Glutamatergic neuron (in vitro differentiated cells): ENCODE data around the gene SLC25A17. TPM values are rescaled to one million over a fixed set of nuclear protein-coding genes. Genes with fewer than 3 reads are reported as not detected.
"Not testable (repeated sequence)": the region's sequence is repeated elsewhere in the genome, so short reads cannot be mapped to it uniquely, and the experiment has no call there.

Source experiments
- DNase-seq: peaks from one replicate; pipeline ENCODE4 v3.0.0; 2022
- H3K27ac Mint-ChIP-seq: one replicate; pipeline ENCODE4 v1.8.0; 2020; ENCODE audit warnings: mild to moderate bottlenecking, mixed read lengths, inconsistent platforms; ENCODE audit not compliant: unreplicated experiment
- H3K27me3 Mint-ChIP-seq: one replicate; pipeline ENCODE4 v1.8.0; 2020; ENCODE audit warnings: mild to moderate bottlenecking, moderate library complexity, mixed read lengths, inconsistent platforms; ENCODE audit not compliant: unreplicated experiment
- H3K36me3 Mint-ChIP-seq: one replicate; pipeline ENCODE4 v1.8.0; 2020; ENCODE audit warnings: mild to moderate bottlenecking, mixed read lengths, inconsistent platforms; ENCODE audit not compliant: unreplicated experiment
- H3K4me1 Mint-ChIP-seq: one replicate; pipeline ENCODE4 v1.8.0; 2020; ENCODE audit warnings: mild to moderate bottlenecking, low read depth, mixed read lengths, inconsistent platforms; ENCODE audit not compliant: unreplicated experiment
- H3K4me3 Mint-ChIP-seq: one replicate; pipeline ENCODE4 v1.8.0; 2020; ENCODE audit warnings: mild to moderate bottlenecking, mixed read lengths, inconsistent platforms; ENCODE audit not compliant: unreplicated experiment
- H3K9me3 Mint-ChIP-seq: one replicate; pipeline ENCODE4 v1.8.0; 2020; ENCODE audit warnings: mild to moderate bottlenecking, moderate library complexity, mixed read lengths, inconsistent platforms; ENCODE audit not compliant: unreplicated experiment
- long read RNA-seq: library from polyadenylated mRNA; unstranded; transcript quantifications from one replicate; pipeline ENCODE4 v2.0.0, GENCODE V29; 2020; ENCODE audit not compliant: unreplicated experiment
- total RNA-seq: library from RNA; stranded (reverse); fragmentation: NEBNext Ultra II Directional; extraction: Animal tissue kit (Norgen Biotek cat#: 25700); gene quantifications from one replicate; pipeline ENCODE4 v1.2.1, GENCODE V29; 2021; ENCODE audit not compliant: unreplicated experiment
- TF ChIP-seq, protein P1 (sequence below): fragments of 200-600 bp; sonication (generic); IDR thresholded peaks from one replicate; pipeline ENCODE4 v1.5.0; 2021; ENCODE audit not compliant: partially characterized antibody, unreplicated experiment

Gene SLC25A17, protein sequence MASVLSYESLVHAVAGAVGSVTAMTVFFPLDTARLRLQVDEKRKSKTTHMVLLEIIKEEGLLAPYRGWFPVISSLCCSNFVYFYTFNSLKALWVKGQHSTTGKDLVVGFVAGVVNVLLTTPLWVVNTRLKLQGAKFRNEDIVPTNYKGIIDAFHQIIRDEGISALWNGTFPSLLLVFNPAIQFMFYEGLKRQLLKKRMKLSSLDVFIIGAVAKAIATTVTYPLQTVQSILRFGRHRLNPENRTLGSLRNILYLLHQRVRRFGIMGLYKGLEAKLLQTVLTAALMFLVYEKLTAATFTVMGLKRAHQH
- total RNA-seq = 18.3 TPM
- long read RNA-seq, transcript SLC25A17-210 (9 exons, 2,262 nt) = major isoform, 19 of 21 reads
- long read RNA-seq, partial matches to known transcripts = 0 of 21 reads
- long read RNA-seq, other reads (novel, unspliced or antisense) = 1 of 21 reads

DNA sequence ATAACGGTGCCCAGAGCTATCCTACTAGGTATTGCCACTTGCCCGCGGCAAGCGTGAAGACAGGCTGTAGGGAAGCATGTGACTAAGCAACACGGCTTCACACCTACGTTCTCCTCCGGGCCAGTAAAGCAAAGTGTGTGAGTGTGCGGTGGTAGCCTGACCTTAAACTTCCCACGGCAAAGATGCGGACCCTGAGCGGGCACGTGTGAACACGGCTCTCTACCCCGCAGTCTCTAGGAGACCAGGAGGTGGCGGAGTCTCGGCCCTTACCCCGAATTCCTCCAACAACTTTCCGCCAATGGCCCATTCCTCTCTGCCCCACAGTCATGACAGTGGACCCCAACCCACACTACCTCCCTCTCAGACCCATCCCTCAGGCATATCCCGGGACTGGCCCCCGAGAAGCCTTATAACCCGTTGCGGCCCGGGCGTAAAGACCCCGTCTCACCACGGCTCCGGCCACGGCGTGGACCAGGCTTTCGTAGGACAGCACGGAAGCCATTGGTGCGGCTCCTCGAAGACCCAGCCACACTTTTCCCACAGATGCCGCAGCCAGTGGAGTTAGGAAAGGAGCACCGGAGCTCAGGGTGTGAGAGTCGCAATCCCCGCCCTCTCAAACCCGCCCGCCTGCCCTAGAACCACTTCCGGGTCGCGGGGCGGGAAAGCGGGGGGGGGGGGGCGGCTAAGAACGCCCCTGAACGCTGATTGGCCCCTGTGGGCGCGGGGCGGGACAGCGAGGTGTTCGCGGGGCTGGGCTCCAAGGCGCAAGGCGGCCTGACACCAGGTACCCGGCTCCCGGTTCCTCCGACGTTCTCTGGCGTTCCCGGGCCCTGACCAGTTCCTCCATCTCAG, at the start of gene SLC25A17:
Gene SLC25A17, minus strand, starts transcription at position 600 of the 852 bp plus-strand sequence. Its CDS starts 98 bp downstream, at position 502.
- TF ChIP-seq, protein P1, sequence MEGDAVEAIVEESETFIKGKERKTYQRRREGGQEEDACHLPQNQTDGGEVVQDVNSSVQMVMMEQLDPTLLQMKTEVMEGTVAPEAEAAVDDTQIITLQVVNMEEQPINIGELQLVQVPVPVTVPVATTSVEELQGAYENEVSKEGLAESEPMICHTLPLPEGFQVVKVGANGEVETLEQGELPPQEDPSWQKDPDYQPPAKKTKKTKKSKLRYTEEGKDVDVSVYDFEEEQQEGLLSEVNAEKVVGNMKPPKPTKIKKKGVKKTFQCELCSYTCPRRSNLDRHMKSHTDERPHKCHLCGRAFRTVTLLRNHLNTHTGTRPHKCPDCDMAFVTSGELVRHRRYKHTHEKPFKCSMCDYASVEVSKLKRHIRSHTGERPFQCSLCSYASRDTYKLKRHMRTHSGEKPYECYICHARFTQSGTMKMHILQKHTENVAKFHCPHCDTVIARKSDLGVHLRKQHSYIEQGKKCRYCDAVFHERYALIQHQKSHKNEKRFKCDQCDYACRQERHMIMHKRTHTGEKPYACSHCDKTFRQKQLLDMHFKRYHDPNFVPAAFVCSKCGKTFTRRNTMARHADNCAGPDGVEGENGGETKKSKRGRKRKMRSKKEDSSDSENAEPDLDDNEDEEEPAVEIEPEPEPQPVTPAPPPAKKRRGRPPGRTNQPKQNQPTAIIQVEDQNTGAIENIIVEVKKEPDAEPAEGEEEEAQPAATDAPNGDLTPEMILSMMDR = peak; percentile 8
- Mint-ChIP-seq H3K27ac (peak within 1 kb of the TSS; percentile 37), H3K4me1 (peaks cover 2% of the 10 kb centered on the region), H3K36me3 (no peaks in the 10 kb centered on the region), H3K4me3 (peak within 1 kb of the TSS; percentile 99), H3K9me3 (no peaks in the 10 kb centered on the region), H3K27me3 (peaks cover 4% of the 10 kb centered on the region)
- peak; percentile 89 for DNase-seq

DNA sequence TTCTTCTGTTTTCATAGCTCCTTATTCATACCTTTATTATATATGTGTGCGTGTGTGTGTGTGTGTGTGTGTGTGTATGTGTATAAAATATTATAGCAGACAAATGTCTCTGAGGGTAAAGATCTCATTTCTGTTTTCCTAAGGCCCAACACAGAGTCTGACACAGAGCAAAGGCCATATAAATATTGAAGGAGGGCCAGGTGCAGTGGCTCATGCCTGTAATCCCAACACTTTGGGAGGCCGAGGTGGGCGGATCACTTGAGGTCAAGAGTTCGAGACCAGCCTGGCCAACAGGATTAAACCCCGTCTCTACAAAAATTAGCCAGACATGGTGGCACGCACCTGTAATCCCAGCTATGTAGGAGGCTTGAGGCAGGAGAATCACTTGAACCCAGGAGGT, 49.2 kb upstream of the SLC25A17 start:
- not testable (repeated sequence) for H3K4me1 Mint-ChIP-seq, H3K27ac Mint-ChIP-seq, H3K4me3 Mint-ChIP-seq, H3K36me3 Mint-ChIP-seq, H3K27me3 Mint-ChIP-seq, DNase-seq, H3K9me3 Mint-ChIP-seq

DNA sequence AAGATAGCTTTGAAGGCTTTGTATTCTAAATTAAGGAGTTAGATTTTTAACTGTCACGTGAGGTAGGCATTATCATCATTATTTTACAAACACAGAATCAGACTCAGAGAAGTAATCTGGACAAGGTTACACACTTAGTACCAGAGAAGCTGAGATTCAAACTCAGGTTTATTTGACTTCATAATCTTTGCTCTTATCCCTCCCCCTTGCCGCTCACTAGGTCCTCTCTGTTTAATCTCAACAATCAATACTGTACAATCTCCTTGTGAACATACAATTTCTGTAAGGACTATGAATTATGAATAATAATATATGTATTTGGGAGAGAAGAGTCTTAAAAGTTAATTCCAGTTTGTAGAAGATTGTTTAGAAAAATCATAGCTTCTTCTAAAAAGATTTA, 48.0 kb upstream of the SLC25A17 start:
- Mint-ChIP-seq H3K4me1 (no peaks in the 10 kb centered on the region), H3K4me3 (no peak overlapping the region), H3K9me3 (peaks cover 3% of the 10 kb centered on the region), H3K36me3 (no peaks in the 10 kb centered on the region), H3K27ac (no peak overlapping the region), H3K27me3 (no peaks in the 10 kb centered on the region)
- TF ChIP-seq, protein P1 = no peak
- DNase-seq = no peak

DNA sequence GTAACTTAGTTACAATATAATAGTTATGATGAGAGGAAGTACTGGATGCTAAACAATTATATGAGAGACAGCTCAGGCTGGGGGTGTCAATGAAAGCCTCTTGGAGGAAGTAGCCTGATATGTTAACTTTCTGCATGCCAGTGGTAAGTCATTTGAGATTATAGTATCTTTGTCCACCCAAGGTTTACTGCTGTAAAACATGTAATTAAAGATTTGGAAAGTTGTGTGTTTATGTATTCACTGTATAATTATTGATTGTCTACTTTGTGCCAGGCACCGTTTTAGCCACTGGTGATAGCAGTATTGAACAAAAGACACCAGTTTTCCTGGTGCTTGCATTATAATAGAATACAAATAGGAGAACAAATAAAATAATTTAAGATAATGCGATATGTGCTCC, 43.4 kb upstream of the SLC25A17 start:
- no peak overlapping the region for H3K27ac Mint-ChIP-seq
- no peak for DNase-seq
- TF ChIP-seq, protein P1 = no peak
- no peak overlapping the region for H3K4me3 Mint-ChIP-seq
- H3K27me3 Mint-ChIP-seq = peaks cover 1% of the 10 kb centered on the region
- no peaks in the 10 kb centered on the region for H3K4me1 Mint-ChIP-seq
- H3K36me3 Mint-ChIP-seq = no peaks in the 10 kb centered on the region
- peaks cover under 1% of the 10 kb centered on the region for H3K9me3 Mint-ChIP-seq

DNA sequence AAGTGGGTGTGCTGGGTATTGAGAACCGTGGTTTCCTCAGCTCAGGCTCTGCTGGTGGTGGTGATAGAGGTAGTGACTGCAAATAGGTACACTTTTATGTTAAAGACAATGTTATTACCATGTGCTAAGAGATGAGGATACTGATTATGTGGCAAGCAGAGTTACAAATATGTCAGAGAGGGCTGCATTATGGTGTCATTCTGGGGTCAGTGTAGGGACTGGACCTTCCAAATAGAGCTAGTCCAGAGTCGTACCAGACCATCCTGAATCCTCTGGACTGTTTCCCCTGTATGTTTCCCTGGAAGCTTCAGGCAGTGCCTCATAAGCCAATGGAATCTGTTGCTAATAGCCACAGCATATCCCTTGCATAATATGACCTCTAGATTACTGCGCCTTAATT, 42.9 kb upstream of the SLC25A17 start, which contains the start of gene DNAJB7:
Gene DNAJB7, minus strand, starts transcription at position 101 of the 400 bp plus-strand sequence. CDS start 119 bp downstream, outside the sequence.
- Mint-ChIP-seq H3K27me3 (peaks cover 7% of the 10 kb centered on the region), H3K9me3 (peaks cover 6% of the 10 kb centered on the region), H3K36me3 (no peaks in the 10 kb centered on the region), H3K4me1 (peaks cover 2% of the 10 kb centered on the region), H3K4me3 (no peak within 1 kb of the TSS), H3K27ac (no peak within 1 kb of the TSS)
- no peak for DNase-seq
- TF ChIP-seq, protein P1 = no peak
